C1 segment of cervical spinal cord (tissue), 14 donors: Measurements from ENCODE around the gene PPA2.

Experiments used
- DNase-seq, 14 donors: peaks; one replicate each; lab custom pipeline; 2025; lab: John Stamatoyannopoulos, UW

The PPA2 gene

DNA sequence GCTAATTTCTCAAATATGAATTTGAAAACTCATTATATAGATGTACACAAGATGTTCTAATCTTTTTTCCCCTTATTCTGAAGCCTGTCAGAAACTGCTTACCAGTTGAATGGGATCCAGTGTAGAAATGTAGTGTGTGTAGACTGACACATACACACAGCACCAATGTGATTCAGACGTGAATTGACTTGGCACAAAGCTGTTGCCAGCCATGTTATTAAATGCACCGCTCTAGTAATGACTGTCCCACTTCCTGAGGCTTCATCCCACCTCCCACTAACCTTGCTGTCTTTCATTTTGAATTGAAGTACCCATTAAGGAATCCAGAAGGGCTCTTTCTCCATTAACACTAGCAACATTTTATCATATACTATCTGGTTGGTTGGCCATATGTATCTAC lies 146.6 kb downstream of the PPA2 start:
- no peak for DNase-seq
